ENCODE measurements around the gene ZBTB42.

- TF ChIP-seq CTCF (IDR thresholded peaks at IDR 0.05): no peak
- TF ChIP-seq POLR2A (IDR thresholded peaks at IDR 0.05; ENCODE audit: low read depth): no peak
- no peak for TF ChIP-seq POLR2AphosphoS5 (IDR thresholded peaks at IDR 0.05)
Observed at GRCh38 chr14:104781271-104782077, 19.4 kb upstream of the ZBTB42 start.

Measured in esophagus muscularis mucosa (tissue), 3 donors.